Lower lobe of right lung (tissue), 2 donors: ENCODE results near the gene LDHB. TPM values are rescaled to one million over a fixed set of nuclear protein-coding genes. Genes with fewer than 3 reads are reported as not detected.
A peak's percentile ranks its signal among the peaks of the same experiment; 100 is the strongest.

ENCODE experiments used
- ATAC-seq, 2 donors: fragments of 200-7000 bp; cut with Tn5 transposase; one replicate each; pipeline ENCODE4 v1.9.1; 2020 to 2022; ENCODE audit warnings: mild to moderate bottlenecking in 2 of 2, moderate library complexity in 2 of 2
- DNase-seq: peaks from one replicate; pipeline ENCODE4 v3.0.0-alpha.2; 2020
- H3K27ac ChIP-seq: fragments of 200-600 bp; one replicate; pipeline ENCODE4 v1.8.0; 2022
- H3K27me3 ChIP-seq: fragments of 200-600 bp; one replicate; pipeline ENCODE4 v1.8.0; 2022; ENCODE audit warnings: low read depth
- H3K36me3 ChIP-seq: fragments of 200-600 bp; one replicate; pipeline ENCODE4 v1.8.0; 2022; ENCODE audit warnings: mild to moderate bottlenecking
- H3K4me1 ChIP-seq: fragments of 200-600 bp; one replicate; pipeline ENCODE4 v1.8.0; 2022
- H3K4me3 ChIP-seq: fragments of 200-600 bp; one replicate; pipeline ENCODE4 v1.8.0; 2022; ENCODE audit warnings: mild to moderate bottlenecking
- H3K9me3 ChIP-seq: fragments of 200-600 bp; one replicate; pipeline ENCODE4 v1.8.0; 2022
- intact Hi-C: fragments of 100-400 bp; cut with DNase I; formaldehyde crosslinking; loops from one replicate; pipeline ENCODE4 v1.11.0; 2022
- total RNA-seq: library from RNA; stranded (reverse); fragmentation: NEBNext Ultra II Directional; extraction: Animal tissue kit (Norgen Biotek cat#: 25700); gene quantifications from one replicate; pipeline ENCODE4 v1.2.1, GENCODE V29; 2021
- TF ChIP-seq, protein P1 (sequence below): fragments of 200-600 bp; IDR thresholded peaks from one replicate; pipeline ENCODE4 v1.8.0; 2022; ENCODE audit warnings: antibody characterized with exemption, mild to moderate bottlenecking
- donor health status: DM: no; HTN: yes; CAD: no; lungs with severe emphysema.

Gene LDHB
- total RNA-seq, 1 donor from 2014 or later: 382 TPM

DNA sequence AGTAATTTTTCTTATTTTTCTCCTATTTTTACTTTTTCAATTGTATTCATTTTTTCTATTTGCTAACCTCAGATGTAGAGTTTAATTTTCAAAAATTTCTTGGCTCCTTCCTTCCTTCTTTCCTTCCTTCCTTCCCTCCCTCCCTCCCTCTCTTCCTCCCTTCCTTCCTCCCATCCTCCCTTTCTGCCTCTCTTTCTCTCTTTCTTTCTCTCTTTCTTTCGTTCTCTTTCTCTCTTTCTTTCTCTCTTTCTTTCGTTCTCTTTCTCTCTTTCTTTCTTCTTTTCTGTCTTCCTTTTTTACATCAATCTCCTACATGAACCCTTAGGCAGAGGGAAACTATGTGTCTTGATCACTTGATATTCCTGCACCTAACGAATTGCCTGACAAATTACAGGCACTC is 40.6 kb downstream of the LDHB start:
- DNase-seq: no peak
- intact Hi-C loops: no loop called here
- Histone ChIP-seq H3K36me3 (no peaks in the 10 kb centered on the region), H3K27me3 (no peaks in the 10 kb centered on the region), H3K27ac (no peak overlapping the region), H3K4me1 (peaks cover 16% of the 10 kb centered on the region), H3K4me3 (no peak overlapping the region), H3K9me3 (no peaks in the 10 kb centered on the region)
- TF ChIP-seq, protein P1, sequence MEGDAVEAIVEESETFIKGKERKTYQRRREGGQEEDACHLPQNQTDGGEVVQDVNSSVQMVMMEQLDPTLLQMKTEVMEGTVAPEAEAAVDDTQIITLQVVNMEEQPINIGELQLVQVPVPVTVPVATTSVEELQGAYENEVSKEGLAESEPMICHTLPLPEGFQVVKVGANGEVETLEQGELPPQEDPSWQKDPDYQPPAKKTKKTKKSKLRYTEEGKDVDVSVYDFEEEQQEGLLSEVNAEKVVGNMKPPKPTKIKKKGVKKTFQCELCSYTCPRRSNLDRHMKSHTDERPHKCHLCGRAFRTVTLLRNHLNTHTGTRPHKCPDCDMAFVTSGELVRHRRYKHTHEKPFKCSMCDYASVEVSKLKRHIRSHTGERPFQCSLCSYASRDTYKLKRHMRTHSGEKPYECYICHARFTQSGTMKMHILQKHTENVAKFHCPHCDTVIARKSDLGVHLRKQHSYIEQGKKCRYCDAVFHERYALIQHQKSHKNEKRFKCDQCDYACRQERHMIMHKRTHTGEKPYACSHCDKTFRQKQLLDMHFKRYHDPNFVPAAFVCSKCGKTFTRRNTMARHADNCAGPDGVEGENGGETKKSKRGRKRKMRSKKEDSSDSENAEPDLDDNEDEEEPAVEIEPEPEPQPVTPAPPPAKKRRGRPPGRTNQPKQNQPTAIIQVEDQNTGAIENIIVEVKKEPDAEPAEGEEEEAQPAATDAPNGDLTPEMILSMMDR: no peak
- ATAC-seq: no peak

DNA sequence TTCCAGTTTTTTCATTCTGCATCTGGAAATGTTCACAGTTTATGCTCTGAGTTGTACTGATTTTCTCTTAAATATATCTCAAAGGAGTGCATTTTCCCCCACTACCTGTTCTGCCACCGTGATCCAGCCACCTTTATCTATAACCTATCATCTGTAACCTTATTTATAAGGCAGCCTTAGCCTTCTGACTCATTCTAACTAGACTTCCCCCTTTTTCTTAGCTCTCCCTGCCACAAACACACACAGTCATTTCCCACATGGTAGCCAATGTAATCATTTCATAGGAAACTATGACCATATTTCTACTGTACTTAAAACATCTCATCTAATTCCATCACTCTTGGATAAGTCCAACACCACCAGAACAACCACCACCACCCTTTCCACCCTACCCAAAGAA is 42.2 kb downstream of the LDHB start:
- TF ChIP-seq, protein P1: no peak
- Histone ChIP-seq H3K4me1 (peaks cover 16% of the 10 kb centered on the region), H3K27ac (no peak overlapping the region), H3K9me3 (no peaks in the 10 kb centered on the region), H3K4me3 (no peak overlapping the region), H3K36me3 (no peaks in the 10 kb centered on the region), H3K27me3 (no peaks in the 10 kb centered on the region)
- intact Hi-C loops: no loop called here
- no peak for DNase-seq
- ATAC-seq: peak; percentile 56 to 65

DNA sequence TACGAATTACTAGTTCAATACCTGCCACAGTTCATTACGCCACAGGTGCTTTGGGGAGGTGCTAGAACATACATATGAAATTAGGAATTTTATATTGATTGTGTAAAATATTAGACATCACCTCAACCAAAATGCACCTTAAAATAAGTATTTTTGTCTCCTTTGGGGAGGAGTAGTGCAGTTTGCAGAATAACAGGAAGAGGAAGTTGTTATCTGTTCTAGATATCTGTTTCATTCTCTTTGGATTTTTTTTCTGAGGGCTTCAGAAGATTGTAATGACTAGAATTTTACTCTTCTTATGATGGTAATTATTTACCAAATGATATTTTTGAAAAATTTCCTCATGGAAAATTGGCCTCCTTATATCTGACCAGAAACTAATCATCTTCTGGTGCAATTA is 43.1 kb downstream of the LDHB start:
- Histone ChIP-seq H3K4me1 (peaks cover 16% of the 10 kb centered on the region), H3K36me3 (no peaks in the 10 kb centered on the region), H3K9me3 (no peaks in the 10 kb centered on the region), H3K27me3 (no peaks in the 10 kb centered on the region), H3K27ac (no peak overlapping the region), H3K4me3 (no peak overlapping the region)
- DNase-seq: no peak
- ATAC-seq: peak in 1 of 2 donors; percentile 62
- TF ChIP-seq, protein P1: no peak
- intact Hi-C loops: no loop called here

DNA sequence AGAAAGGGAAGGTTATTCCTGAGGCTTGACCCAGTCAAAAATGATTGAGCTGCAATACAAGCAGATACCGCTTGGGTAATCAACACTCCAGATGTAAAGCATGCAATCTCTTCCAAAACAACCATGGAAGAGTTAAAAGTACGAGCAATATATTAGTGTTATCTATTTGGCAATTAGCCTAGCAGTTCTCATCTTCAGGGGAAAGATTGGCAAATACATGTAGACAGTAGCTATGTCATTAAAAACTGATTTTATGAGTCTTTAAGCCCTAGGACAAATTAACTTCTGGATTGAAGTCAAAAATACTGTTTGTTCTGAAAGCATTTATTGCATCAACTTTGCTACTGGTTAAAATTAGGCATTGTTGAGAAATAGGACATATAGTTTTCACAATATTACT is 43.7 kb downstream of the LDHB start:
- peak in 1 of 2 donors; percentile 42 for ATAC-seq
- H3K4me1 ChIP-seq: peaks cover 16% of the 10 kb centered on the region
- TF ChIP-seq, protein P1: no peak
- no peak overlapping the region for H3K27ac ChIP-seq
- DNase-seq: no peak
- no peak overlapping the region for H3K4me3 ChIP-seq
- intact Hi-C loops: no loop called here
- no peaks in the 10 kb centered on the region for H3K9me3 ChIP-seq
- H3K36me3 ChIP-seq: no peaks in the 10 kb centered on the region
- H3K27me3 ChIP-seq: no peaks in the 10 kb centered on the region

DNA sequence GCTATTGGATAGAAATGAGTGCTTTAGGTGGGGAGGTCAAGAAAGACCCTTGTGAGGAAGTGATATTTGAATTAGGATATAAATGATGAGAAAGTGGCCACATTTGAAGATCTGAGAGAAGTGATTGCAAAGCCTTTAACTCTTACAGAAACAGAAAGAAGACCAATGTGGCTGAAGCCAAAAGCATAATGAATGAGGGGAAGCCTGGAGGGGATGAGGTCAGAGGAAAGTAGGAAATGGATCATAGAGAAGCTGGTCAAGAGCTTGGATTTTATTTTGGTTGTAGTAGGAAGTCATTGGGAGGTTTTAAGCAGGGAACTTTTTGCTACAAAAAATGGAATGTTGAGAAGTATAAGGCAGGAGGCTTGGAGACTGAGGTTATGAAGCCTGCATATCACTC is 49.4 kb downstream of the LDHB start:
- Histone ChIP-seq H3K27ac (no peak overlapping the region), H3K4me3 (no peak overlapping the region), H3K4me1 (no peaks in the 10 kb centered on the region), H3K9me3 (no peaks in the 10 kb centered on the region), H3K36me3 (no peaks in the 10 kb centered on the region), H3K27me3 (no peaks in the 10 kb centered on the region)
- ATAC-seq (no peak), DNase-seq (no peak)
- TF ChIP-seq, protein P1: no peak
- intact Hi-C loops: loop anchor here (10.0 kb wide), 1 partner anchor 77 kb away; no protein-coding TSS in a partner anchor

DNA sequence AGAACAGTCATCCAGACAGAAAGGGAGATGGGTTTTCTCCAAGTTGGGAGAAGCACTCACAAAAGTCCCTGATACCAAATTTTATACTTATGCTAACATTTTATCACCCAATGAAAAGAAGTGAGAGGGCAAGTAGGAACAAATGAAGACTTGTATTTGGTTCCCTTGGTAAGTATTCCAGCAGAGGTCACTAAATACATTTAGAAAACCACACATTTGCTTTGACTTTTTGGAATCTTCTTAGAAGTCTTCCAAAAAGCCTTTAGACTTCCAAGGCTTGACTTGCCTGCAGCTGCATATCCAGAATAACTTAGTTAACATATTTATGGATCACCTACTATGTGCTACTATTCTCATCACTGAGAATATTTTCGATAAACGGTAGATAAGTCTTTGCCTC is 49.9 kb downstream of the LDHB start:
- H3K27ac ChIP-seq: no peak overlapping the region
- no peaks in the 10 kb centered on the region for H3K4me1 ChIP-seq
- intact Hi-C loops: loop anchor here (10.0 kb wide), 1 partner anchor 77 kb away; no protein-coding TSS in a partner anchor
- H3K4me3 ChIP-seq: no peak overlapping the region
- no peaks in the 10 kb centered on the region for H3K9me3 ChIP-seq
- TF ChIP-seq, protein P1: peak; percentile 44
- no peak for DNase-seq
- no peaks in the 10 kb centered on the region for H3K27me3 ChIP-seq
- peak in 1 of 2 donors; percentile 56 for ATAC-seq
- H3K36me3 ChIP-seq: no peaks in the 10 kb centered on the region
